ENCODE data around the gene PTAFR.

Gene PTAFR

DNA sequence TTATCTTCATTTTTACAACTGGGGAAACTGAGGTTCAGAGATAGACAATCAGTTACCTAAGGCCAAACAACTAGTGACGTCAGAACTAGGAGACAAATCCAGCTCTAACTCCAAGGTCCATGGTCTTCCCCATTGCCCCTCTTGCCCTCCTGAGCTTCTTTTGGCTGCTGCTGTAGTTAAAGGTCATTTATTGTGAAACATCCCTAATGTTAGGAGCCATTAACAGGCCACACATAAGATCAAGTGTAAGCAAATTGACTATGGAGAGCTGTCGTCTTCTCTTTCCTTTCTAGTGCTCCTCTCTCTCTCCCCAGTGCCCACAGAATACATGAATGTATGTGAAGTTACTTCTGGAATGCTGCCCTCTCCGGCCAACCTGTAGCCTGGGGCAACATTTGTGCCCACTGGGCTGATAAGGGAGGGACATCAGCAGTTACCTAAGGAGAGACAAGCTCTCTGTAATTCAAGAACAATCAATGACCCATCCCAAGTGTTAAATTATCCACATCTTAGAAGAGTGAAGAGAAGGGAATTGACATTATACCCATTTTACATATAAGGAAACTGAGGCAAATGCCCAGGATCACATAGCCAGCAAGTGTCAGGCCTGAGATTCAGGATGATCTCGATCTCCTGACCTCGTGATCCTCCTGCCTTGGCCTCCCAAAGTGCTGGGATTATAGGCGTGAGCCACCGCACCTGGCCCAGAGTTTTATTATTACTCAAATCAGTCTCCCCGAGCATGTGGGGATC, 40.1 kb downstream of the PTAFR start:
- ChIA-PET CTCF (interaction anchor here (0.8 to 1.6 kb wide), 6 partner anchors 10 to 73 kb away, joined by 3 to 5 read pairs (median 3); no protein-coding TSS in a partner anchor), POLR2A (interaction anchor here (0.7 kb wide), 1 partner anchor 13 kb away, joined by 3 read pairs; no protein-coding TSS in a partner anchor)
- no peak for DNase-seq (ENCODE audit: low read depth, low spot score)
- TF ChIP-seq, protein P1, sequence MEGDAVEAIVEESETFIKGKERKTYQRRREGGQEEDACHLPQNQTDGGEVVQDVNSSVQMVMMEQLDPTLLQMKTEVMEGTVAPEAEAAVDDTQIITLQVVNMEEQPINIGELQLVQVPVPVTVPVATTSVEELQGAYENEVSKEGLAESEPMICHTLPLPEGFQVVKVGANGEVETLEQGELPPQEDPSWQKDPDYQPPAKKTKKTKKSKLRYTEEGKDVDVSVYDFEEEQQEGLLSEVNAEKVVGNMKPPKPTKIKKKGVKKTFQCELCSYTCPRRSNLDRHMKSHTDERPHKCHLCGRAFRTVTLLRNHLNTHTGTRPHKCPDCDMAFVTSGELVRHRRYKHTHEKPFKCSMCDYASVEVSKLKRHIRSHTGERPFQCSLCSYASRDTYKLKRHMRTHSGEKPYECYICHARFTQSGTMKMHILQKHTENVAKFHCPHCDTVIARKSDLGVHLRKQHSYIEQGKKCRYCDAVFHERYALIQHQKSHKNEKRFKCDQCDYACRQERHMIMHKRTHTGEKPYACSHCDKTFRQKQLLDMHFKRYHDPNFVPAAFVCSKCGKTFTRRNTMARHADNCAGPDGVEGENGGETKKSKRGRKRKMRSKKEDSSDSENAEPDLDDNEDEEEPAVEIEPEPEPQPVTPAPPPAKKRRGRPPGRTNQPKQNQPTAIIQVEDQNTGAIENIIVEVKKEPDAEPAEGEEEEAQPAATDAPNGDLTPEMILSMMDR (IDR thresholded peaks at IDR 0.05; ENCODE audit: insufficient read depth, low read length, missing control alignments), result no peak
- no peak overlapping the region for H3K4me3 ChIP-seq (ENCODE audit: low read depth, low read length)

DNA sequence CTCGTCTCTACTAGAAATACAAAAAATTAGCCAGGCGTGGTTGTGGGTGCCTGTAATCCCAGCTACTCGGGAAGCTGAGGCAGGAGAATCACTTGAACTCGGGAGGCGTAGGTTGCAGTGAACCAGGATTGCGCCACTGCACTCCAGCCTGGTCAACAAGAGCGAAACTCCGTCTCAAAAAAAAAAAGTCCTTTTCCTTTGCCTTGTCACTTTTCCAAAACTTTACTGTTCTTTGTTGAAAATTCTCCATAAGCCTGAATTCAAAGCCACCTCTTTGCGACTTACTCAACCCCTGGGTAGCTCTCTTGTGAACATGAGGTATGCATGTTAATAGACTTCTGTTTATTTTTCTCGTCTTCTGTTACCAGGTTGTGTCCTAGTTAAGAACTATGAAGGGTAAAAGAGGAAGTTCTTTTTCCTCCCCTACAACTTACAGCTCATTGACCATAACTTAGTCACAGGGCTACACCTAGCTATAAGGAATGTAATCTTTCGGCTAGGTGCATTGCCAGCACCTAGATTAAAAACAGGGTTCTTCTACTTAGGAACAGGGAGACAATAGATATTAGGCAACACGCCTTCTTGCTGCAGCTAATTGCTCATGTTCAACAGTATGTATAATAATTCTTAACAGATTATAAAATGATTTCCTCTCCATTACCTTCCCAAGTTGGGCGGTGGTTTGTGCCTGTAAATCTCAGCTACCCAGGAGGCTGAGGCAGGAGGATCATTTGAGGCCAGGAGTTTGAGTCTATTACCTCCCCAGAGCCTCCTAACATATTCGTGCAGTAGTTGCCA, 40.9 kb downstream of the PTAFR start:
- POLR2A ChIA-PET, result no interaction called here
- TF ChIP-seq, protein P1 (IDR thresholded peaks at IDR 0.05; ENCODE audit: insufficient read depth, low read length, missing control alignments), result no peak
- CTCF ChIA-PET, result interaction anchor here (0.8 to 1.6 kb wide), 5 partner anchors 9 to 73 kb away, joined by 3 to 5 read pairs (median 3); no protein-coding TSS in a partner anchor
- H3K4me3 ChIP-seq (ENCODE audit: low read depth, low read length), result no peak overlapping the region
- no peak for DNase-seq (ENCODE audit: low read depth, low spot score)

DNA sequence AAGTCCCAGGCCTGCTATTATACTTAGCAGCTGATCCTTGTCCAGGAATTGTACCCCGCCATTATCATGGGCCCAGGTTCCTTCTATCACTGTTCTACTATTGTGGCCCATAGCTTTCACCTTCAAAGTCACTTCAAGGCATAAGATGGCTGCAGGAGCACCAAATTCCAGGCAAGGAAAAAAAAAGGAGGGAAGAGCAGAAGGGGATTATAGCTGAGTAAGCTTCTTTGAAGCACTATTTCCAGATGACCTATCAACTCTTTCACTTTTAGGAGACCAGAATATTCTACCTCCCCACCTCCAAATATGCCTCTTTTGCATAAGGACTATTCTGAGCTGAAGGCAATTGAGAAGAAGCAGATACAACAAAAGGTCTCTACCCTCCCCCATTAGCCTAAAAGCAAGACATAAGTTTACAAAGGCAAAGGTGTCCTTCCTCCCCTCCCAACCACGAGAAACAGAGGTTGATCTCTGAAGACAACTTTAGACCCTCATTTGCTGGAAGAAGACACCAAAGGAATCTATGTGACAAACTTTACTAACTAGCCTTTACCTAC, 41.8 kb downstream of the PTAFR start:
- no peak overlapping the region for H3K4me3 ChIP-seq (ENCODE audit: low read depth, low read length)
- TF ChIP-seq, protein P1 (IDR thresholded peaks at IDR 0.05; ENCODE audit: insufficient read depth, low read length, missing control alignments), result no peak
- no peak for DNase-seq (ENCODE audit: low read depth, low spot score)
- ChIA-PET POLR2A (no interaction called here), CTCF (interaction anchor here (0.9 to 1.5 kb wide), 2 partner anchors 22 to 26 kb away, joined by 3 read pairs; no protein-coding TSS in a partner anchor)

DNA sequence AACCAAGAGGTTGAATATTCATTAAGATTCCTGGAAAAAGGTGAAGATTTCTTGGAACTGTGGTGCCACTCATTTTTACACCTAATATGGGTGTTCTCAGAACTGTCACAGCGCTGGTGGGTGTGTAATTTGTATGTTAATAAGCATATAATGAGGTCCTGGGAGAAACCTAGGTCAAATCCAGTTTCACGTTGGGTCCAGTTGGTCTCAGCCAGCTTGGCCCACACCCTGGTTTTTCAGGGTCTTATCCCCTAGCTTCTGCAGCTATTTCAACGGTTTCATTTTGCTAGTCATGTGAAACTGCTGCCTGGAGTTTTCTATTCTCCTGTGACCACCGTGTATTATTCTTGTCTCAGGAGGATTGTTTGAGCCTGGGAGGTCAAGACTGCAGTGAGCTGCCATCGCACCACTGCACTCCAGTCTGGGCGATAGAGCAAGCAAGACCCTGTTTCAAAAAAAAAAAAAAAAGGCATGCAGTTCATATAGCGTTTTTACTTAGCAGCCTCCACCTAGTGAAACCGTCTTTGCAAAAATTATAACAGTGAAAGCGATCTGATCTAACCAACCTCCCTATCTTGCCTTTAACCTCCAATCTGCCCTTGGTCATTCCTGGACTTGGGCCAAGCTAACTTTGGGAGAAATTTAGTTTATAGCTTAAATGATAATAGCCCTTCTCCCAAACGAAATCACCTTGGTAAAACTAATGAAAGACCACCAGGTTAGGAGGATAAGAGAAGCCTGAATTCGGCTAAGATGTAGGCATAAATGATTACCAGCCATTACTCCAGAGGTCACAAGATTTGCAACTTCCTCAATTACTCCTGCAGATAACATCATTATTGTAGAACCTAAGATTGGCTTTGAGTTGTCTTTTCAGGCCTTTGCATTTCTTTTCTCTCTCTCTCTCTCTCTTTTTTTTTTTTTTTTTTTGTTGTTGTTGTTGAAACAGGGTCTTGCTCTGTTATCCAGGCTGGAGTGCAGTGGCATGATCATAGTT, 44.0 kb downstream of the PTAFR start:
- H3K4me3 ChIP-seq (ENCODE audit: low read depth, low read length), result no peak overlapping the region

DNA sequence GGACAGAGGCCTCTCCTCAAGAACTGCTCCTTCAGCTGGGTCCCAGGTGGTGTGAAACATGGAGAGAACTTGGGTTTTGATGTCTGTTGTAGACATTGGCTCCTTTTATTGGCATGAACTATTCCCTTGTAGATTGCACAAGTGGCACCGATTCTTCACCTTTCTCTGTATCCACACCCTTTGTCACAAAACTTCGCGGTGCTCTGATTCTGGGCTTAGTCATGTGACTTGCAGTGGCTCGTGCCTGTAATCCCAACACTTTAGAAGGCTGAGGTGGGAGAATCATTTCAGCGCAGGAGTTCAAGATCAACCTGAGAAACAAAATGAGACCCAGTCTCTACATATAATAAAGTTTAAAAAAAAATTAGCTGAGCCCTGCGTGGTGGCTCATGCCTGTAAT, 45.6 kb downstream of the PTAFR start:
- ChIA-PET CTCF (no interaction called here), POLR2A (no interaction called here)
- H3K4me3 ChIP-seq (ENCODE audit: low read depth, low read length), result no peak overlapping the region
- TF ChIP-seq, protein P1 (IDR thresholded peaks at IDR 0.05; ENCODE audit: insufficient read depth, low read length, missing control alignments), result no peak
- DNase-seq (ENCODE audit: low read depth, low spot score), result no peak

More for the DNA sequence above, 44.0 kb downstream of the PTAFR start:
- POLR2A ChIA-PET, result no interaction called here
- DNase-seq (ENCODE audit: low read depth, low spot score), result no peak
- TF ChIP-seq, protein P1 (IDR thresholded peaks at IDR 0.05; ENCODE audit: insufficient read depth, low read length, missing control alignments), result no peak
- CTCF ChIA-PET, result interaction anchor here (0.7 kb wide), 1 partner anchor 21 kb away, joined by 3 read pairs; no protein-coding TSS in a partner anchor

Data from AG04449 (cell line).